HG03095 (cell line): ENCODE measurements around the gene GAS7.

Experiments
- ATAC-seq: cut with Tn5 transposase; IDR thresholded peaks from one replicate; pipeline ENCODE4 v1.9.1; 2021; ENCODE audit warnings: moderate library complexity; ENCODE audit not compliant: unreplicated experiment

Gene GAS7

GRCh38 chr17:9956474-9957131, 241.8 kb downstream of the GAS7 start:
- ATAC-seq, result no peak

- ATAC-seq, result no peak
Observed at GRCh38 chr17:9953492-9953891, 244.9 kb downstream of the GAS7 start.

GRCh38 chr17:9951803-9952202, 246.6 kb downstream of the GAS7 start:
- no peak for ATAC-seq

GRCh38 chr17:9948928-9949327, 249.5 kb downstream of the GAS7 start:
- ATAC-seq, result no peak

- no peak for ATAC-seq
Observed at GRCh38 chr17:9944704-9945103, 253.7 kb downstream of the GAS7 start.

- no peak for ATAC-seq
Observed at GRCh38 chr17:9943343-9943742, 255.1 kb downstream of the GAS7 start.

GRCh38 chr17:9942885-9943284, 255.5 kb downstream of the GAS7 start:
- ATAC-seq, result no peak

- no peak for ATAC-seq
Observed at GRCh38 chr17:9941305-9941704, 257.1 kb downstream of the GAS7 start.

GRCh38 chr17:9940841-9941240, 257.6 kb downstream of the GAS7 start:
- ATAC-seq, result no peak

- no peak for ATAC-seq
Observed at GRCh38 chr17:9938764-9939163, 259.6 kb downstream of the GAS7 start.

- ATAC-seq, result no peak
Observed at GRCh38 chr17:9937901-9938300, 260.5 kb downstream of the GAS7 start.

- no peak for ATAC-seq
Observed at GRCh38 chr17:9937241-9937761, 261.1 kb downstream of the GAS7 start.

GRCh38 chr17:9936095-9936494, 262.3 kb downstream of the GAS7 start:
- ATAC-seq, result no peak

GRCh38 chr17:9935408-9935807, 263.0 kb downstream of the GAS7 start:
- ATAC-seq, result no peak

GRCh38 chr17:9934331-9934730, 264.1 kb downstream of the GAS7 start:
- no peak for ATAC-seq

GRCh38 chr17:9932491-9932890, 265.9 kb downstream of the GAS7 start:
- ATAC-seq, result no peak

- ATAC-seq, result no peak
Observed at GRCh38 chr17:9931144-9931741, 267.2 kb downstream of the GAS7 start.

- ATAC-seq, result no peak
Observed at GRCh38 chr17:9929871-9930270, 268.5 kb downstream of the GAS7 start.

- ATAC-seq, result no peak
Observed at GRCh38 chr17:9928601-9929333, 269.6 kb downstream of the GAS7 start.

- ATAC-seq, result no peak
Observed at GRCh38 chr17:9926150-9926804, 272.1 kb downstream of the GAS7 start.

- no peak for ATAC-seq
Observed at GRCh38 chr17:9925457-9925856, 272.9 kb downstream of the GAS7 start.
